Glutamatergic neuron (in vitro differentiated cells): ENCODE results near the gene SCLT1. TPM values are rescaled to one million over a fixed set of nuclear protein-coding genes. Genes with fewer than 3 reads are reported as not detected.

ENCODE experiments used
- DNase-seq: peaks from one replicate; pipeline ENCODE4 v3.0.0; 2022
- H3K27ac Mint-ChIP-seq: one replicate; pipeline ENCODE4 v1.8.0; 2020; ENCODE audit warnings: mild to moderate bottlenecking, mixed read lengths, inconsistent platforms; ENCODE audit not compliant: unreplicated experiment
- H3K27me3 Mint-ChIP-seq: one replicate; pipeline ENCODE4 v1.8.0; 2020; ENCODE audit warnings: mild to moderate bottlenecking, moderate library complexity, mixed read lengths, inconsistent platforms; ENCODE audit not compliant: unreplicated experiment
- H3K36me3 Mint-ChIP-seq: one replicate; pipeline ENCODE4 v1.8.0; 2020; ENCODE audit warnings: mild to moderate bottlenecking, mixed read lengths, inconsistent platforms; ENCODE audit not compliant: unreplicated experiment
- H3K4me1 Mint-ChIP-seq: one replicate; pipeline ENCODE4 v1.8.0; 2020; ENCODE audit warnings: mild to moderate bottlenecking, low read depth, mixed read lengths, inconsistent platforms; ENCODE audit not compliant: unreplicated experiment
- H3K4me3 Mint-ChIP-seq: one replicate; pipeline ENCODE4 v1.8.0; 2020; ENCODE audit warnings: mild to moderate bottlenecking, mixed read lengths, inconsistent platforms; ENCODE audit not compliant: unreplicated experiment
- H3K9me3 Mint-ChIP-seq: one replicate; pipeline ENCODE4 v1.8.0; 2020; ENCODE audit warnings: mild to moderate bottlenecking, moderate library complexity, mixed read lengths, inconsistent platforms; ENCODE audit not compliant: unreplicated experiment
- CTCF ChIP-seq: fragments of 200-600 bp; sonication (generic); IDR thresholded peaks from one replicate; pipeline ENCODE4 v1.5.0; 2021; ENCODE audit not compliant: partially characterized antibody, unreplicated experiment
- total RNA-seq: library from RNA; stranded (reverse); fragmentation: NEBNext Ultra II Directional; extraction: Animal tissue kit (Norgen Biotek cat#: 25700); gene quantifications from one replicate; pipeline ENCODE4 v1.2.1, GENCODE V29; 2021; ENCODE audit not compliant: unreplicated experiment

SCLT1 gene
- total RNA-seq, 1 donor from 2014 or later = 15.6 TPM

DNA sequence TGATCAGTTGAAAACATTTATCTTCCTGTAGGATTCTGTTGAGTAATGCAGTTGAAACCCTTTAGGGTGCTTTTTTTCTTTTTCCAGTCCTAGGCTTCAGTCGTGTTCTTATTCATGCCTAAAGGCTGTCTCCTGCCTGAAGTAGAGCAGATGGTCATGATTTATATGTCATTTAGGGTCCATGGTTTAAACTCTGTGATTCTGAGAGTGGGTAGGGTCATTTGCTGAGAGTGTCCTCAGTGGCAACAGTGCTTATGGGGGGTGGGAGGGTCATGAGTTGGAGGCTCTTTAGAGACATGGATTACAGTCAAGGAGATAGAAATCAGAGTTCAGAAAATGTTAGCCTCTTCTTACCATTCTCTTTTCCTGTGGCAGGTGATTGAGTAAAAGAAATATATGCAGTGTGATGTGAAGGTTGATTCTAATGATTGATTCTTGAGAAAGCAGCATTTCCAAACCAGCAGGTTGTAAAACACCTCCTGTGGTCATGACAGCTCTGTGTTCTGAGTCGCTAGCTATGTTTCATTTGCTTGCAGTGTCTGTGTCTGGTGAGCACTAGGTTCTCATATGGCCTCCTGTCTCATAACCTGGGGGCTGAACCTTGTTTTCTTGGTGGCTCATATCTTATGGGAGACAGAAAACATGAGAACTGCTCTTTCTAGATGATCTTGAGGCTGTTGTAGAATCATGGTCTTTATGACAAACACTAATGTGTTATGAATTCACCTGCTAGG lies 223.4 kb downstream of the SCLT1 start:
- Mint-ChIP-seq H3K27me3 (peaks cover 4% of the 10 kb centered on the region), H3K36me3 (no peaks in the 10 kb centered on the region), H3K27ac (no peak overlapping the region), H3K4me3 (no peak overlapping the region), H3K9me3 (peaks cover 2% of the 10 kb centered on the region), H3K4me1 (no peaks in the 10 kb centered on the region)
- no peak for TF ChIP-seq CTCF
- DNase-seq = no peak

GRCh38 chr4:128868758-128869157 lies 224.6 kb downstream of the SCLT1 start:
- H3K4me1 Mint-ChIP-seq = no peaks in the 10 kb centered on the region
- H3K27ac Mint-ChIP-seq = no peak overlapping the region
- no peak overlapping the region for H3K4me3 Mint-ChIP-seq
- DNase-seq = no peak
- H3K9me3 Mint-ChIP-seq = peaks cover 2% of the 10 kb centered on the region
- H3K27me3 Mint-ChIP-seq = peaks cover 4% of the 10 kb centered on the region
- no peaks in the 10 kb centered on the region for H3K36me3 Mint-ChIP-seq
- TF ChIP-seq CTCF = no peak

- Mint-ChIP-seq H3K27me3 (peaks cover 4% of the 10 kb centered on the region), H3K36me3 (no peaks in the 10 kb centered on the region), H3K4me1 (no peaks in the 10 kb centered on the region), H3K9me3 (peaks cover 3% of the 10 kb centered on the region), H3K4me3 (no peak overlapping the region), H3K27ac (no peak overlapping the region)
- no peak for DNase-seq
- no peak for TF ChIP-seq CTCF
Measured at GRCh38 chr4:128866691-128867090, 226.6 kb downstream of the SCLT1 start.

- peaks cover 3% of the 10 kb centered on the region for H3K9me3 Mint-ChIP-seq
- H3K36me3 Mint-ChIP-seq = no peaks in the 10 kb centered on the region
- TF ChIP-seq CTCF = no peak
- no peaks in the 10 kb centered on the region for H3K4me1 Mint-ChIP-seq
- no peak for DNase-seq
- H3K27ac Mint-ChIP-seq = no peak overlapping the region
- no peak overlapping the region for H3K4me3 Mint-ChIP-seq
- H3K27me3 Mint-ChIP-seq = no peaks in the 10 kb centered on the region
Measured at GRCh38 chr4:128866269-128866668, 227.1 kb downstream of the SCLT1 start.

DNA sequence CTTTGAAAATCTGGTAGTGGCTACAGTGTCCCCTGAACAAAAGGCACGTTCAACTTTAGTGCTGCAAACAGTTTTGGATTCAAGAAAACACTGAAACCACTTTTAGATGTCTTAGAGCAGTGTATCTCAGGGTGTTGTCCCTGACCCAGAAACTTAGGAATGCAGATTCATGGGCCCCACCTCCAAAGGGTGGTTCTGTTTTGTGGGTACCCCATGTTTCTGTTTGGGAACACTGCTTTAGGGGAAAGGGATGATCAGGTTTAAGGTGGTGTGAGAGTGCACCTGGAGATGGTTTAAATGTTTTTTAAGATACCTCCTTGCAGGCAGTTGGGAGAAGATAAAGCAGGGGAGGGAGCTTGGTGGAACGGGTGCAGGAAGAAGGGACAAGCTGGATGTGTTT lies 228.2 kb downstream of the SCLT1 start:
- TF ChIP-seq CTCF = no peak
- peaks cover 3% of the 10 kb centered on the region for H3K9me3 Mint-ChIP-seq

More for the DNA sequence above, 228.2 kb downstream of the SCLT1 start:
- H3K27me3 Mint-ChIP-seq = no peaks in the 10 kb centered on the region
- H3K4me3 Mint-ChIP-seq = no peak overlapping the region
- no peak for DNase-seq
- H3K36me3 Mint-ChIP-seq = peaks cover 5% of the 10 kb centered on the region
- no peak overlapping the region for H3K27ac Mint-ChIP-seq
- no peaks in the 10 kb centered on the region for H3K4me1 Mint-ChIP-seq
